ENCODE measurements around the gene EYA2.

- no peak for TF ChIP-seq POLR2A (IDR thresholded peaks at IDR 0.05)
- no peak for TF ChIP-seq CTCF (IDR thresholded peaks at IDR 0.05)
Observed at GRCh38 chr20:46894971-46895905, 595 bp downstream of the EYA2 start.
